ENCODE measurements around the gene ANO8.
"Not testable (repeated sequence)": the region's sequence is repeated elsewhere in the genome, so short reads cannot be mapped to it uniquely, and the experiment has no call there.

The ANO8 gene

GRCh38 chr19:17281391-17282304, 53.0 kb downstream of the ANO8 start, which contains the start of gene ANKLE1:
Gene ANKLE1, plus strand, starts transcription at chr19:17281901. Its CDS starts 20 bp downstream, at chr19:17281921.
- Histone ChIP-seq H3K9me3 (ENCODE audit: low read depth, low read length) (no peaks in the 10 kb centered on the region), H3K4me3 (peak within 1 kb of the TSS; percentile 78), H3K9ac (ENCODE audit: insufficient read length) (peak within 1 kb of the TSS; percentile 43), H3K36me3 (ENCODE audit: insufficient read depth, low read length) (peaks cover 11% of the 10 kb centered on the region; the same call in 1 of the 2 replicates), H3K27ac (no peak within 1 kb of the TSS)
- peak; percentile 65; the same call in 1 of the 2 replicates for TF ChIP-seq POLR2AphosphoS5 (IDR thresholded peaks at IDR 0.05; ENCODE audit: borderline replicate concordance, low read depth, low read length)
- no peak for TF ChIP-seq FOXP2 (optimal IDR thresholded peaks at IDR 0.05; ENCODE audit: control extremely low read depth, extremely low read length, insufficient read depth)
- DNase-seq (ENCODE audit: low read depth, low spot score): no peak

- TF ChIP-seq POLR2AphosphoS5 (IDR thresholded peaks at IDR 0.05; ENCODE audit: borderline replicate concordance, low read depth, low read length) (no peak), FOXP2 (optimal IDR thresholded peaks at IDR 0.05; ENCODE audit: control extremely low read depth, extremely low read length, insufficient read depth) (no peak), EZH2 (IDR thresholded peaks at IDR 0.05) (no peak)
- Histone ChIP-seq H3K9ac (ENCODE audit: insufficient read length) (no peak overlapping the region), H3K9me3 (ENCODE audit: low read depth, low read length) (no peaks in the 10 kb centered on the region), H3K4me3 (no peak overlapping the region), H3K36me3 (ENCODE audit: insufficient read depth, low read length) (peaks cover 21% of the 10 kb centered on the region; the same call in 1 of the 2 replicates), H3K27ac (no peak overlapping the region)
- no peak for DNase-seq (ENCODE audit: low read depth, low spot score)
These were observed 55.2 kb downstream of the ANO8 start for GRCh38 chr19:17279436-17279835.

GRCh38 chr19:17275441-17276175, 59.0 kb downstream of the ANO8 start:
- no peak overlapping the region for H3K27ac ChIP-seq
- DNase-seq (ENCODE audit: low read depth, low spot score): no peak
- no peaks in the 10 kb centered on the region for H3K9me3 ChIP-seq (ENCODE audit: low read depth, low read length)
- H3K4me3 ChIP-seq: no peak overlapping the region
- H3K9ac ChIP-seq (ENCODE audit: insufficient read length): no peak overlapping the region
- H3K36me3 ChIP-seq (ENCODE audit: insufficient read depth, low read length): peaks cover 26% of the 10 kb centered on the region; the same call in 1 of the 2 replicates
- TF ChIP-seq EZH2 (IDR thresholded peaks at IDR 0.05) (no peak), FOXP2 (optimal IDR thresholded peaks at IDR 0.05; ENCODE audit: control extremely low read depth, extremely low read length, insufficient read depth) (no peak), POLR2AphosphoS5 (IDR thresholded peaks at IDR 0.05; ENCODE audit: borderline replicate concordance, low read depth, low read length) (no peak)

- DNase-seq (ENCODE audit: low read depth, low spot score); H3K27ac ChIP-seq; H3K9ac ChIP-seq (ENCODE audit: insufficient read length); H3K4me3 ChIP-seq; H3K9me3 ChIP-seq (ENCODE audit: low read depth, low read length): not testable (repeated sequence)
- H3K36me3 ChIP-seq (ENCODE audit: insufficient read depth, low read length): peaks cover 26% of the 10 kb centered on the region; the same call in 1 of the 2 replicates
These were observed 59.8 kb downstream of the ANO8 start for GRCh38 chr19:17274892-17275291.
